Liver (tissue), 2 donors: ENCODE measurements around the gene NAA50.

ENCODE experiments used
- CTCF ChIP-seq: fragments of 150-350 bp; IDR thresholded peaks from 2 replicates; pipeline ENCODE4 v1.5.1; 2017; ENCODE audit warnings: improper control_type of control experiment, low read depth, low read length; ENCODE audit not compliant: missing input control
- REST ChIP-seq: IDR thresholded peaks from 2 replicates; pipeline ENCODE4 v1.6.1; 2016; ENCODE audit warnings: antibody characterized with exemption, mild to moderate bottlenecking
- donor health status: healthy.

GRCh38 chr3:113795693-113796092 lies 49.6 kb upstream of the NAA50 start:
- TF ChIP-seq CTCF (no peak), REST (no peak)
